ENCODE data around the gene IFNA10.

The IFNA10 gene

DNA sequence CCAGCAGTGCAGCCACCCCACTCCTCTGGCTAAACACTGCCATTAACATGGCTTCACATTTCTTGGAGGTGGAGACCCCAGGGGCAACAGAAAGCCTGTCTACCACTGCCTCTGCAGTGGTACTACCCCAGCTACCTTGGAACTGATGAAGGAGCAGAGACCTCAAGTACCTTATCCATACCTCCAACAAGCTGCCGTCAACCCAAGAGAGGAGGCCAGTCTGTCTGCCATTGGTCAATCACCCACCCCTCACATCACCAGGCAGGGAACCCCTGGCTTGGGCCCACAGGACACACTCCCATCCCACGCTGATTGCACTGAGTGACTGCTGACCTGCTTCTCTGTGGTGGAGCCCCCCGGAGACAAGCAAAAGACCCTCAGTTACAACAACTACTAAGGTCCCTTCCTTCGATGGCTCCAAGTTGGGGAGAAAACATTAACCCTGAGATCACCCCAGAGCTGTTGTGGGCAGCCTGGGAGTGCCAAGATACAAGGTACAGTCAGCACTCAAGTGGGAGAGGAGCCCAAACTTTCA lies 27.3 kb upstream of the IFNA10 start (continued):
- TF ChIP-seq, protein P1, sequence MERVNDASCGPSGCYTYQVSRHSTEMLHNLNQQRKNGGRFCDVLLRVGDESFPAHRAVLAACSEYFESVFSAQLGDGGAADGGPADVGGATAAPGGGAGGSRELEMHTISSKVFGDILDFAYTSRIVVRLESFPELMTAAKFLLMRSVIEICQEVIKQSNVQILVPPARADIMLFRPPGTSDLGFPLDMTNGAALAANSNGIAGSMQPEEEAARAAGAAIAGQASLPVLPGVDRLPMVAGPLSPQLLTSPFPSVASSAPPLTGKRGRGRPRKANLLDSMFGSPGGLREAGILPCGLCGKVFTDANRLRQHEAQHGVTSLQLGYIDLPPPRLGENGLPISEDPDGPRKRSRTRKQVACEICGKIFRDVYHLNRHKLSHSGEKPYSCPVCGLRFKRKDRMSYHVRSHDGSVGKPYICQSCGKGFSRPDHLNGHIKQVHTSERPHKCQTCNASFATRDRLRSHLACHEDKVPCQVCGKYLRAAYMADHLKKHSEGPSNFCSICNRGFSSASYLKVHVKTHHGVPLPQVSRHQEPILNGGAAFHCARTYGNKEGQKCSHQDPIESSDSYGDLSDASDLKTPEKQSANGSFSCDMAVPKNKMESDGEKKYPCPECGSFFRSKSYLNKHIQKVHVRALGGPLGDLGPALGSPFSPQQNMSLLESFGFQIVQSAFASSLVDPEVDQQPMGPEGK (CRISPR knock-in tag; IDR thresholded peaks at IDR 0.05; ENCODE audit: borderline replicate concordance): no peak
- TF ChIP-seq, protein P2, sequence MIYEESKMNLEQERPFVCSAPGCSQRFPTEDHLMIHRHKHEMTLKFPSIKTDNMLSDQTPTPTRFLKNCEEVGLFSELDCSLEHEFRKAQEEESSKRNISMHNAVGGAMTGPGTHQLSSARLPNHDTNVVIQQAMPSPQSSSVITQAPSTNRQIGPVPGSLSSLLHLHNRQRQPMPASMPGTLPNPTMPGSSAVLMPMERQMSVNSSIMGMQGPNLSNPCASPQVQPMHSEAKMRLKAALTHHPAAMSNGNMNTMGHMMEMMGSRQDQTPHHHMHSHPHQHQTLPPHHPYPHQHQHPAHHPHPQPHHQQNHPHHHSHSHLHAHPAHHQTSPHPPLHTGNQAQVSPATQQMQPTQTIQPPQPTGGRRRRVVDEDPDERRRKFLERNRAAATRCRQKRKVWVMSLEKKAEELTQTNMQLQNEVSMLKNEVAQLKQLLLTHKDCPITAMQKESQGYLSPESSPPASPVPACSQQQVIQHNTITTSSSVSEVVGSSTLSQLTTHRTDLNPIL (CRISPR knock-in tag; IDR thresholded peaks at IDR 0.05; ENCODE audit: low read depth): no peak

DNA sequence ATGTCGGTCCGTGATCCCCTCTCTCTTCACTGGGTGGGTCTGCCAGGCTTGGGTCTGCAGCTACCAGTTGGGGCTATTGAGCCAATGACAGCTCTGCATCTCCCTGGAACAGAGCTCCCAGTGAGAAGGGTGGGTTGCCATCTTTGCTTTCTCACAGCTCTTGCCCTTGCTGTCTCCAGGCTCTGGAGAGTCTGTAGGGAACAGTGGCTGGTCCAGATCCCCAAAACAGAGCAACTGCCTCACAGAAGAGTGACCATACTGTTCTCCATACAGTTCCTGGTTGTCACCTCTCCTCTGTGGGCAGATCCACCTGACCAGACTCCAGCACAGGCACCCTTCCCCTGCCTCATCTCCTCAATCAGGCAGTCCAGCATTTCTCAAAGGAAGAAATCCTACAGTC lies 26.3 kb upstream of the IFNA10 start:
- no peak for TF ChIP-seq SNAI2 (CRISPR knock-in tag; IDR thresholded peaks at IDR 0.05)
- no peak for TF ChIP-seq TCF4 (CRISPR knock-in tag; IDR thresholded peaks at IDR 0.05; ENCODE audit: borderline replicate concordance)
- no peak for TF ChIP-seq ARNTL (CRISPR knock-in tag; IDR thresholded peaks at IDR 0.05; ENCODE audit: borderline replicate concordance, low read depth)
- TF ChIP-seq GLIS3 (CRISPR knock-in tag; IDR thresholded peaks at IDR 0.05): no peak
- TF ChIP-seq ZFP3 (CRISPR knock-in tag; IDR thresholded peaks at IDR 0.05): no peak
- TF ChIP-seq PPARA (CRISPR knock-in tag; IDR thresholded peaks at IDR 0.05; ENCODE audit: borderline replicate concordance): no peak
- no peak for TF ChIP-seq CSDC2 (CRISPR knock-in tag; IDR thresholded peaks at IDR 0.05)
- TF ChIP-seq, protein P3, sequence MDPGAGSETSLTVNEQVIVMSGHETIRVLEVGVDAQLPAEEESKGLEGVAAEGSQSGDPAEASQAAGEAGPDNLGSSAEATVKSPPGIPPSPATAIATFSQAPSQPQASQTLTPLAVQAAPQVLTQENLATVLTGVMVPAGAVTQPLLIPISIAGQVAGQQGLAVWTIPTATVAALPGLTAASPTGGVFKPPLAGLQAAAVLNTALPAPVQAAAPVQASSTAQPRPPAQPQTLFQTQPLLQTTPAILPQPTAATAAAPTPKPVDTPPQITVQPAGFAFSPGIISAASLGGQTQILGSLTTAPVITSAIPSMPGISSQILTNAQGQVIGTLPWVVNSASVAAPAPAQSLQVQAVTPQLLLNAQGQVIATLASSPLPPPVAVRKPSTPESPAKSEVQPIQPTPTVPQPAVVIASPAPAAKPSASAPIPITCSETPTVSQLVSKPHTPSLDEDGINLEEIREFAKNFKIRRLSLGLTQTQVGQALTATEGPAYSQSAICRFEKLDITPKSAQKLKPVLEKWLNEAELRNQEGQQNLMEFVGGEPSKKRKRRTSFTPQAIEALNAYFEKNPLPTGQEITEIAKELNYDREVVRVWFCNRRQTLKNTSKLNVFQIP (CRISPR knock-in tag; IDR thresholded peaks at IDR 0.05; ENCODE audit: borderline replicate concordance, low read depth): no peak
- no peak for TF ChIP-seq ZFP30 (CRISPR knock-in tag; IDR thresholded peaks at IDR 0.05)
- TF ChIP-seq OSR1 (CRISPR knock-in tag; IDR thresholded peaks at IDR 0.05): no peak
- TF ChIP-seq ISL1 (CRISPR knock-in tag; IDR thresholded peaks at IDR 0.05): no peak
- TF ChIP-seq RARB (CRISPR knock-in tag; IDR thresholded peaks at IDR 0.05): no peak
- TF ChIP-seq, protein P4, sequence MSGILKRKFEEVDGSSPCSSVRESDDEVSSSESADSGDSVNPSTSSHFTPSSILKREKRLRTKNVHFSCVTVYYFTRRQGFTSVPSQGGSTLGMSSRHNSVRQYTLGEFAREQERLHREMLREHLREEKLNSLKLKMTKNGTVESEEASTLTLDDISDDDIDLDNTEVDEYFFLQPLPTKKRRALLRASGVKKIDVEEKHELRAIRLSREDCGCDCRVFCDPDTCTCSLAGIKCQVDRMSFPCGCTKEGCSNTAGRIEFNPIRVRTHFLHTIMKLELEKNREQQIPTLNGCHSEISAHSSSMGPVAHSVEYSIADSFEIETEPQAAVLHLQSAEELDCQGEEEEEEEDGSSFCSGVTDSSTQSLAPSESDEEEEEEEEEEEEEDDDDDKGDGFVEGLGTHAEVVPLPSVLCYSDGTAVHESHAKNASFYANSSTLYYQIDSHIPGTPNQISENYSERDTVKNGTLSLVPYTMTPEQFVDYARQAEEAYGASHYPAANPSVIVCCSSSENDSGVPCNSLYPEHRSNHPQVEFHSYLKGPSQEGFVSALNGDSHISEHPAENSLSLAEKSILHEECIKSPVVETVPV (CRISPR knock-in tag; IDR thresholded peaks at IDR 0.05): no peak
- TF ChIP-seq, protein P5, sequence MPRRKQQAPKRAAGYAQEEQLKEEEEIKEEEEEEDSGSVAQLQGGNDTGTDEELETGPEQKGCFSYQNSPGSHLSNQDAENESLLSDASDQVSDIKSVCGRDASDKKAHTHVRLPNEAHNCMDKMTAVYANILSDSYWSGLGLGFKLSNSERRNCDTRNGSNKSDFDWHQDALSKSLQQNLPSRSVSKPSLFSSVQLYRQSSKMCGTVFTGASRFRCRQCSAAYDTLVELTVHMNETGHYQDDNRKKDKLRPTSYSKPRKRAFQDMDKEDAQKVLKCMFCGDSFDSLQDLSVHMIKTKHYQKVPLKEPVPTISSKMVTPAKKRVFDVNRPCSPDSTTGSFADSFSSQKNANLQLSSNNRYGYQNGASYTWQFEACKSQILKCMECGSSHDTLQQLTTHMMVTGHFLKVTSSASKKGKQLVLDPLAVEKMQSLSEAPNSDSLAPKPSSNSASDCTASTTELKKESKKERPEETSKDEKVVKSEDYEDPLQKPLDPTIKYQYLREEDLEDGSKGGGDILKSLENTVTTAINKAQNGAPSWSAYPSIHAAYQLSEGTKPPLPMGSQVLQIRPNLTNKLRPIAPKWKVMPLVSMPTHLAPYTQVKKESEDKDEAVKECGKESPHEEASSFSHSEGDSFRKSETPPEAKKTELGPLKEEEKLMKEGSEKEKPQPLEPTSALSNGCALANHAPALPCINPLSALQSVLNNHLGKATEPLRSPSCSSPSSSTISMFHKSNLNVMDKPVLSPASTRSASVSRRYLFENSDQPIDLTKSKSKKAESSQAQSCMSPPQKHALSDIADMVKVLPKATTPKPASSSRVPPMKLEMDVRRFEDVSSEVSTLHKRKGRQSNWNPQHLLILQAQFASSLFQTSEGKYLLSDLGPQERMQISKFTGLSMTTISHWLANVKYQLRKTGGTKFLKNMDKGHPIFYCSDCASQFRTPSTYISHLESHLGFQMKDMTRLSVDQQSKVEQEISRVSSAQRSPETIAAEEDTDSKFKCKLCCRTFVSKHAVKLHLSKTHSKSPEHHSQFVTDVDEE (CRISPR knock-in tag; IDR thresholded peaks at IDR 0.05): no peak
- TF ChIP-seq, protein P1 (CRISPR knock-in tag; IDR thresholded peaks at IDR 0.05; ENCODE audit: borderline replicate concordance): no peak
- no peak for TF ChIP-seq ESRRG (CRISPR knock-in tag; IDR thresholded peaks at IDR 0.05)
- ATAC-seq: no peak

DNA sequence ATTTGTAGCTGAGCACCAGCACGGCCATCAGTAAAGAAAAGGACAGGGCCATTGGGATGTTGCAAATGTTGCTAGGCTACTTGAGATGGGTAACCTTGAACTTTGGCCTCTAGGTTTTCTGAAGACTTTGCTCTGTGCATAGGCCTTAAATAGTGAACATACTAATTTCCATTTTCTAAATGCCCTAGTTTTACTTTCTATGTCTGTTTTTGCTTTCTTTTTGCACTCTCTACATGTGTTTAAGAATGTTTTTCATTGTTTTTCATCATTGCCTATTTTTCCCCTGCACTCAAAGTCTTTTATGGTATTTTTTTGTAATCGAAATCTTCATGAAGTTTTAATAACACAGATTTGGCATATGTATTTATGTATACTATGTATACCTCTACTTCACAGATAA lies 21.2 kb upstream of the IFNA10 start, which contains the start of gene IFNA17:
IFNA17 (minus strand) TSS at position 101 of the 400 bp plus-strand sequence; CDS start at position 52, 49 bp downstream.
- no peak for ATAC-seq
- TF ChIP-seq TOX (CRISPR knock-in tag; IDR thresholded peaks at IDR 0.05; ENCODE audit: borderline replicate concordance): no peak
- TF ChIP-seq, protein P5 (CRISPR knock-in tag; IDR thresholded peaks at IDR 0.05): no peak
- no peak for TF ChIP-seq ARNTL (CRISPR knock-in tag; IDR thresholded peaks at IDR 0.05; ENCODE audit: borderline replicate concordance, low read depth)
- TF ChIP-seq, protein P1 (CRISPR knock-in tag; IDR thresholded peaks at IDR 0.05; ENCODE audit: borderline replicate concordance): no peak
- no peak for TF ChIP-seq ZFP30 (CRISPR knock-in tag; IDR thresholded peaks at IDR 0.05)
- TF ChIP-seq, protein P3 (CRISPR knock-in tag; IDR thresholded peaks at IDR 0.05; ENCODE audit: borderline replicate concordance, low read depth): no peak

Data from SK-N-SH treated with all-trans-retinoic acid at 6 μM for 48 hours (cell line).